Heart right ventricle (tissue), 16 donors: ENCODE data around the gene PCBP4. TPM values are rescaled to one million over a fixed set of nuclear protein-coding genes. Genes with fewer than 3 reads are reported as not detected.

Experiments used
- ATAC-seq, 8 donors: fragments of 200-7000 bp; cut with Tn5 transposase; one replicate each; pipeline ENCODE4 v1.9.1; 2020; ENCODE audit warnings: mild to moderate bottlenecking in 8 of 8, moderate library complexity in 8 of 8, moderate number of reproducible peaks in 1 of 8
- DNase-seq, 2 donors: peaks; one replicate each; pipeline ENCODE4 v3.0.0-alpha.2; 2020
- H3K27ac ChIP-seq, 10 donors: fragments of 200-600 bp; sonication (generic) in 2 of 10; one replicate each; pipeline versions ENCODE4 v1.5.0 to v1.8.0; 2020 to 2022; ENCODE audit warnings: mild to moderate bottlenecking in 3 of 10
- H3K27me3 ChIP-seq, 7 donors: fragments of 200-600 bp; one replicate each; pipeline ENCODE4 v1.8.0; 2021 to 2022; ENCODE audit warnings: mild to moderate bottlenecking in 2 of 7
- H3K36me3 ChIP-seq, 9 donors: fragments of 200-600 bp; sonication (generic) in 1 of 9; one replicate each; pipeline versions ENCODE4 v1.5.0 to v1.8.0; 2020 to 2022; ENCODE audit warnings: mild to moderate bottlenecking in 2 of 9
- H3K4me1 ChIP-seq, 9 donors: fragments of 200-600 bp; sonication (generic) in 1 of 9; one replicate each; pipeline versions ENCODE4 v1.5.0 to v1.8.0; 2020 to 2022; ENCODE audit warnings: mild to moderate bottlenecking in 4 of 9
- H3K4me3 ChIP-seq, 10 donors: fragments of 200-600 bp; sonication (generic) in 2 of 10; one replicate each; pipeline versions ENCODE4 v1.5.0 to v1.8.0; 2020 to 2022; ENCODE audit warnings: mild to moderate bottlenecking in 7 of 10, moderate library complexity in 2 of 10
- H3K9me3 ChIP-seq, 11 donors: fragments of 200-600 bp in 10 of 11; sonication (generic) in 2 of 11; one replicate each; pipeline versions ENCODE4 v1.5.0 to v1.8.0; 2013 to 2022; ENCODE audit warnings: mild to moderate bottlenecking in 2 of 11, control low read depth in 1 of 11, moderate library complexity in 1 of 11
- WGBS, 2 donors: extraction: QIAGEN DNeasy Blood & Tissue Kit; methylation state at CpG; one replicate each; pipeline ENCODE4 v1.1.7; 2013; ENCODE audit warnings: inconsistent platforms in 1 of 2; 5-methylcytosine and 5-hydroxymethylcytosine counted together
- intact Hi-C, 10 donors: fragments of 100-400 bp; cut with DNase I; formaldehyde crosslinking; loops; one replicate each; pipeline versions ENCODE4 v1.11.1 to v1.14.2; 2022
- polyA plus RNA-seq, 2 donors: library from polyadenylated mRNA; stranded (reverse); fragments of 200-250 nt; gene quantifications; one replicate each; pipeline ENCODE4 v1.2.3, GENCODE V29; 2013
- total RNA-seq, 10 donors: library from RNA; stranded (reverse); fragmentation: NEBNext Ultra II Directional in 3 of 10; extraction: Animal tissue kit (Norgen Biotek cat#: 25700) in 3 of 10; gene quantifications; one replicate each; pipeline versions ENCODE4 v1.2.1 to v1.2.4, GENCODE V29; 2021 to 2023
- TF ChIP-seq, protein P1 (sequence below), 9 donors: fragments of 200-600 bp; sonication (generic) in 2 of 9; IDR thresholded peaks; one replicate each; pipeline versions ENCODE4 v1.5.0 to v1.8.0; 2021 to 2022; ENCODE audit warnings: antibody characterized with exemption in 9 of 9, mild to moderate bottlenecking in 5 of 9, moderate library complexity in 1 of 9
- donor health status: Arrhythmogenic right ventricular cardiomyopathy.
- donor health status: ischemic (EF 13 %, LVEDD 7.1; RV severe dilation, severe dysfunction).
- donor health status: healthy with polysubstance abuse.
- donor health status: DM: no; HTN: yes; CAD: no.
- donor health status: DM: no; HTN: no; CAD: no.
- donor health status: ischemic (EF 25% LVEDD 6.9; RV normal size, moderate dysfunction).
- donor health status: ischemic (EF 25% LVEDD 5.7; RV mildly dilated, moderate dysfunction).
- donor health status: healthy.
- donor health status: DM: yes; HTN: yes; CAD: no.
- donor health status: Ischemic cardiomyopathy.
- donor health status: ischemic (EF 35%, LVEDD 5.7; RV mildly dilated, moderate dysfunction).
- donor health status: nonischemic (EF 11% LVEDD 7.7; RV severe dilation, severe dysfunction).
- donor health status: DM: yes; HTN: yes; CAD: no.
- donor health status: PGD.
- donor health status: ischemic (EF 29% LVEDD 5.4; RV normal size, mild dysfunction).
- donor health status: nonischemic (EF 23%, LVEDD 6.1; RV moderate dilation, normal function).

PCBP4 gene
- total and polyA plus RNA-seq, 12 donors: 55.1 to 123 (median 62.2) TPM

DNA sequence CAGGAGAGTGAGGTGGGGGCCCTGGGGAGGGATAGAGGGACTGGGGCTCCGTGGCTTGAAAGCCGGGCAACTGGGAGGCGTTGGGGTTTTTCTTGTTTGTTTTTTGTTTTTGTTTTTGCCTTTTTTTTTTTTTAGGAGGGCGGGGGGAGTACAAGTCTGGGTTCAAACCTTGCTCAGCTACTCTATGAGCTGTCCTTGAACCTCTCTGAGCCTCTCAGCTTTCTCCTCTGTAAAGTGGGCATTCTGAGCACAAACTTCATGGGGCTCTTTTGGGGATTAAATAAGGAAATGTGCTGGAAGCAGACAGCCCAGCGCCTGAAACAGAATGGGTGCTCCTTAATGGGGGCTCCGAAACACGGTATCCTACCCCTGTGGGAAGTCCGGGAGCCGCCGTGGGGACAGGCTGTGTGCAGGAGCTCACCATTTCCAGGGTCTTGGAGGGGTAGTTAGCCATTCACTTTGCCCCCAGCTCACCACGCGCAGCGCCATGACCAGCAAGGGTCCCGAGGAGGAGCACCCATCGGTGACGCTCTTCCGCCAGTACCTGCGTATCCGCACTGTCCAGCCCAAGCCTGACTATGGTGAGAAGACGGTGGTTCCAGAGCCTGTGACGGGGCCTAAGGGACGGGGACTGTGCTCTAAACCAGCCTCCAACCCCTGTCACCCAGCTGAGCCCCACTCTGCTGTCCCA, 16.5 kb upstream of the PCBP4 start:
- H3K4me1 ChIP-seq: peaks cover 9 to 36% (median 28%) of the 10 kb centered on the region in 9 donors
- intact Hi-C loops: loop anchor here in 2 of 10 donors (2.0 to 5.0 kb wide), 2 partner anchors 41 kb away; partner anchors contain the start of genes PARP3 (in 2 of the 2) and RRP9 (in 1 of the 2)
- peak overlapping the region; percentile 76 to 98 (median 95) for H3K27ac ChIP-seq
- H3K36me3 ChIP-seq: peaks cover 0 to 4% (median 0%) of the 10 kb centered on the region in 9 donors
- H3K27me3 ChIP-seq: no peaks in the 10 kb centered on the region
- DNase-seq (no peak), ATAC-seq (peak in 3 of 8 donors; percentile 0 to 3 (median 2))
- H3K4me3 ChIP-seq: peak overlapping the region; percentile 39 to 80 (median 64)
- TF ChIP-seq, protein P1, sequence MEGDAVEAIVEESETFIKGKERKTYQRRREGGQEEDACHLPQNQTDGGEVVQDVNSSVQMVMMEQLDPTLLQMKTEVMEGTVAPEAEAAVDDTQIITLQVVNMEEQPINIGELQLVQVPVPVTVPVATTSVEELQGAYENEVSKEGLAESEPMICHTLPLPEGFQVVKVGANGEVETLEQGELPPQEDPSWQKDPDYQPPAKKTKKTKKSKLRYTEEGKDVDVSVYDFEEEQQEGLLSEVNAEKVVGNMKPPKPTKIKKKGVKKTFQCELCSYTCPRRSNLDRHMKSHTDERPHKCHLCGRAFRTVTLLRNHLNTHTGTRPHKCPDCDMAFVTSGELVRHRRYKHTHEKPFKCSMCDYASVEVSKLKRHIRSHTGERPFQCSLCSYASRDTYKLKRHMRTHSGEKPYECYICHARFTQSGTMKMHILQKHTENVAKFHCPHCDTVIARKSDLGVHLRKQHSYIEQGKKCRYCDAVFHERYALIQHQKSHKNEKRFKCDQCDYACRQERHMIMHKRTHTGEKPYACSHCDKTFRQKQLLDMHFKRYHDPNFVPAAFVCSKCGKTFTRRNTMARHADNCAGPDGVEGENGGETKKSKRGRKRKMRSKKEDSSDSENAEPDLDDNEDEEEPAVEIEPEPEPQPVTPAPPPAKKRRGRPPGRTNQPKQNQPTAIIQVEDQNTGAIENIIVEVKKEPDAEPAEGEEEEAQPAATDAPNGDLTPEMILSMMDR (IDR thresholded peaks at IDR 0.05): no peak
- H3K9me3 ChIP-seq: no peaks in the 10 kb centered on the region
- 72 to 73% methylated on average over 22 of the region's 22 CpGs for WGBS, 2 donors

DNA sequence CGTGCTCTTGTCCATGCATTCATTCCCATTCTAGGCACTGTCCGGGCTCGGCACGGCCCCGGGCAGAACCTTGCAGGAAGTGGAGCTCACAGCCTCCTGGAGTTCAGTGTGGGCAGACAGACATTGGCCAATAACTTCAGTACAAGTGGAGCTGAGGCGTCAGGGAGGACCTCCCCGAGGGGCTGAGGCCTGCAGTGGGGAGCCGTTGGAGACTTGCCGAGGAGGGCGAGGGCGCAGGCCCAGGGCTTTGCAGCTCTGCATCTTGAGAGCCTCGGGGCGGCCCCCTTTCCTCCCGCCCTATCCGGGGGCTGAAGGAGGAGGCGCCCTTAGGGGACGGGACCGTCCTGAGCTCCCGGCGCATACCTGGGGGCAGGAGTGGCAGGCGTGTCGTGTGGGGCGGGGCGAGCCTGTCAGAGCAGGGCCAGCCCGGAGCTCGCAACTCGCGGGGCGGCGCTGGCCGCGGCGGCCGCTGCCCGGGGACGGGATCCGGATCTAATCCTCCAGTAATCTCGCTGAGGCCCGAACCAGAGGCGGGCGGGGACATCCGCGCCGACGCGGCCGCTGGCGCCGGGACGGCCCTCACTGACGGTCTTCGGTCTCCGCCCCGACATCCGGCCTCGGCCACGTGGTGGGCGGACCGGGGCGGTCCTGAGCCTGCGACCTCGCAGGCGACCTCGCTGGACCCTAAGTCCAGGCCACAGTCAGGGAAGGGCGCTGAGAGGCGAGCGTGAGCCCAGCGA, 15.8 kb upstream of the PCBP4 start, which contains the start of gene ACY1:
Gene ACY1, plus strand, starts transcription at position 698 of the 740 bp plus-strand sequence. CDS start 530 bp downstream, outside the sequence.
- Histone ChIP-seq H3K27ac (peak within 1 kb of the TSS; percentile 76 to 98 (median 95)), H3K4me1 (peaks cover 9 to 35% (median 28%) of the 10 kb centered on the region in 9 donors), H3K27me3 (no peaks in the 10 kb centered on the region), H3K36me3 (peaks cover 0 to 6% (median 0%) of the 10 kb centered on the region in 9 donors), H3K4me3 (peak within 1 kb of the TSS; percentile 39 to 80 (median 64)), H3K9me3 (no peaks in the 10 kb centered on the region)
- peak; percentile 87 to 91 for DNase-seq
- WGBS, 2 donors: 0% methylated on average over 46 to 68 of the region's 68 CpGs
- peak; percentile 90 to 95 (median 92) for ATAC-seq
- intact Hi-C loops: loop anchor here in 2 of 10 donors (2.0 to 5.0 kb wide), 2 partner anchors 40 to 41 kb away; partner anchors contain the start of genes PARP3 (in 2 of the 2) and RRP9 (in 1 of the 2)
- TF ChIP-seq, protein P1 (IDR thresholded peaks at IDR 0.05): peak in 1 of 9 donors; percentile 7

- no peaks in the 10 kb centered on the region for H3K27me3 ChIP-seq
- TF ChIP-seq, protein P1 (IDR thresholded peaks at IDR 0.05): peak in 7 of 9 donors; percentile 39 to 51 (median 44)
- WGBS, 2 donors: 8 to 13% methylated on average over 4 of the region's 4 CpGs
- peaks cover 9 to 35% (median 28%) of the 10 kb centered on the region in 9 donors for H3K4me1 ChIP-seq
- no peaks in the 10 kb centered on the region for H3K9me3 ChIP-seq
- peaks cover 0 to 6% (median 0%) of the 10 kb centered on the region in 9 donors for H3K36me3 ChIP-seq
- H3K4me3 ChIP-seq: peak overlapping the region; percentile 39 to 80 (median 64)
- peak overlapping the region; percentile 76 to 98 (median 95) for H3K27ac ChIP-seq
- intact Hi-C loops: loop anchor here in 2 of 10 donors (2.0 to 5.0 kb wide), 2 partner anchors 40 kb away; partner anchors contain the start of genes PARP3 (in 2 of the 2) and RRP9 (in 1 of the 2)
- DNase-seq: no peak
- peak; percentile 2 to 34 (median 19) for ATAC-seq
Measured at GRCh38 chr3:51982352-51982837, 15.1 kb upstream of the PCBP4 start.

DNA sequence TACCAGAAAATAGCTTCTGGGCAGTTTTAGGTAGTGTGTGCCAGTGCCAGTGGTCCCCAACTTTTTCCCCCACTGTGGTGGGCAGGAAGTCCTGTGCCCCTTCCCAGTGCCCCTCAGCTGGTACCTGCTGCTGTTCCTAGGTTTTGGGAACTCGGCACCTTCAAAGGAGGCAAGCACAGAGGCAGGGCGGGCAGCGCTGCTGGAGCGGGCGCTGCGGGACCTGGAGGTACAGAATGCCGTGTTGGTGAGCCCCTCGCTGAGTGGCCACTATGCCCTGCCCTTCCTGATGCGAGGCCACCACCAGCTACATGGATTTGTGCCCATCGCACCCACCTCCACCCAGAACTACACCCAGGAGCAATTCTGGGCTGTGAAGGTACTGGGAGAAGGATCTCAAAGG, 13.0 kb upstream of the PCBP4 start:
- H3K4me3 ChIP-seq: no peak overlapping the region
- TF ChIP-seq, protein P1 (IDR thresholded peaks at IDR 0.05): no peak
- H3K36me3 ChIP-seq: peaks cover 0 to 6% (median 0%) of the 10 kb centered on the region in 9 donors
- H3K27ac ChIP-seq: no peak overlapping the region
- H3K9me3 ChIP-seq: no peaks in the 10 kb centered on the region
- no peak for ATAC-seq
- peaks cover 13 to 46% (median 37%) of the 10 kb centered on the region in 9 donors for H3K4me1 ChIP-seq
- DNase-seq: no peak
- intact Hi-C loops: loop anchor here in 1 of 10 donors (5.0 kb wide), 1 partner anchor 38 kb away; the partner anchor contains the start of genes PARP3 and RRP9
- WGBS, 2 donors: 97 to 99% methylated on average over 10 of the region's 10 CpGs
- no peaks in the 10 kb centered on the region for H3K27me3 ChIP-seq
